ENCODE data around the gene SCN4A.

SCN4A gene

GRCh38 chr17:63954402-63955063 lies 18.2 kb downstream of the SCN4A start:
- no peak for DNase-seq

GRCh38 chr17:63950940-63951907 lies 21.5 kb downstream of the SCN4A start:
- DNase-seq, result no peak

DNA sequence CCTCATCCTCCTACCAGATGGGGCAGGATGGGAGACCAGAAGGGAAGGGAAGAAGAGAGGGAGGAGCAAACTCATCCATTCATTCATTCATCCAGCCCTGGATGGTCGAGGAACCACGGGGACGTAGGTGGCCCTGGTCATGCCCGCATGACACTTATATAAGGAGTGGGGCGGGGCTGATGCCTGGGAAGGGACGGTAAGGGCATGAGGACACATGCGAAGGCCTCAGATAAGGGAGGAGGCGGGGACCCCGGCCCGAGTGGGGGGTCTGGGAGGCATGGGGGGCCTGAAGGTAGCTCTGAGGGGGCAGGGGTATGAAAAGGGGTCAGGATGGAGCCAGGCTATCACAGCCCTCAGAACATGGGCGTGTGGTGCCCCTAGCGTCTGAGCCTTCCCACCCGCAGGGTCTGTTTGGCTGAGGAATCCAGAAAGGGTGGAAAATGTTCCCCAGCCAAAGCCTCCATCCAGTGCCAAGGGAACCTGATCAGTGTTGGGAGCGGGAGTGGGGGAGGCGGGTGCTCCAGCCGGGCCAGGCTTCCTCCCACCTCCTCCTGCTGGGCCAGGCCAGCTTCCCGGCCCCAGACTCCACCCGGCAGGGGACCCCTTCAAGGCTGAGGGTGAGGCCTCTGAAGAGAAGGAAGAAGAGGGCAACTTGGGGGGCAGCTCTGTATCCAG lies 23.0 kb downstream of the SCN4A start:
- DNase-seq, result no peak

- no peak for DNase-seq
Measured at GRCh38 chr17:63948521-63948920, 24.2 kb downstream of the SCN4A start.

DNA sequence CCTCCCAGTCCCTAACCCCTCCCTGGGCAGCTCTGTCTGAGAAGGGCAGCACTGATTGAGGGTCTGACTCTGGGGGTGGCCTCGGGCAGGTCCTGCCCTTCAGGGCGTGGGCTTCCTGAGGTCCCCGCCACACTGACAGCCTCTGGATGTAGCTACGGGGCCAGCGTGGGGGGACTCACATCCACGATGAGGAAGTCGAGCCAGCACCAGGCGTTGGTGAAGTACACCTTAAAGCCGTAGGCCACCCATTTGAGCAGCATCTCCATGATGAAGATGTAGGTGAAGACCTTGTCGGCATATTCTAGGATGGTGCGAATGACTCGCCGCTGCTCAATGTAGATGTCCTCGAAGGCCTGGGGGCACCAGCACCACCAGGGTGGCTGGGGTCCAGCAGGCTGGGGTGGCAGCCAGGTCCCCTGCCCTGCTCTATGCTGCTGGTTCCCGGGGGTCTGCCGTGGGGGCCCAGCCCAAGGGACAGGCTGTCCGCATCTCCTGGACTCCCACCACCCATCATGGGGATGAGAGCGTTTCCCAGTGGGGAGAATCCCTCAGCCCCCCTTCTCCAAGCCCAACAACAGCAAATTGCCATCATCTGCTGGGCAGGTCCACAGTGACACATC lies 24.9 kb downstream of the SCN4A start:
- no peak for DNase-seq

GRCh38 chr17:63946440-63947363 lies 26.0 kb downstream of the SCN4A start:
- peak in 1 of 2 experiments; percentile 48 for DNase-seq

DNA sequence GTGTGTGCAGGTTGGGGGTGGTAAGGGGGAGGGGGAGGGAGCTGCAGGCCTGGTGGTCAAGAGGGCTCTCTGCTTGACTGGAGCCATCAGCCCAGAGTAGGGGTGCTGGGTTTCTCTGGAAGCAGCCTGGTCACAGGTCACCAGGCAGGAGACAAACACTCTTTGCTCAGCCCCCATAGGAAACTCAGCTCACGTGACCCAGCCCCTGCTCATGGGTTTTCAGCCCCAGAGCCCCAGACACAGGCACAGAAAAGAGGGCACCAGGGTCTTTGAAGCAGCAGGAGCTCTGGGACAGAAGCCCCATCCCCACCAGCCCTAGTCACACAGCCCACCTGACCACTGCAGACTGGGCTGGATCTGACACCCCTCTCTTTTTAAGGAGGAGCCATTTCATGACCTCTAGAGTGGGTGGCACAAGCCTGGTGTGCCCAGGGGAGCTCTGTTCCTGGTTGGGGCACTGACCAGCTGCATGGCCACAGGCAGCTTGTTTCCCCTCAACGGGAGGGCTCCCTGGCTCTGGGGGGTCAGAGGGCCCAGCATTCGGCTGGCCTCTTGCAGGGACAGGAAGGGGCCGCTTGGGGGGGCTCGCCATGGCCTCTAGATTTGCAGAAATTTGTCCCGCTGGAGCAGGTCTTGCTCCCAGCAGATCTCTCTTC lies 26.8 kb downstream of the SCN4A start:
- DNase-seq, result no peak

GRCh38 chr17:63944736-63945499 lies 27.8 kb downstream of the SCN4A start:
- no peak for DNase-seq

DNA sequence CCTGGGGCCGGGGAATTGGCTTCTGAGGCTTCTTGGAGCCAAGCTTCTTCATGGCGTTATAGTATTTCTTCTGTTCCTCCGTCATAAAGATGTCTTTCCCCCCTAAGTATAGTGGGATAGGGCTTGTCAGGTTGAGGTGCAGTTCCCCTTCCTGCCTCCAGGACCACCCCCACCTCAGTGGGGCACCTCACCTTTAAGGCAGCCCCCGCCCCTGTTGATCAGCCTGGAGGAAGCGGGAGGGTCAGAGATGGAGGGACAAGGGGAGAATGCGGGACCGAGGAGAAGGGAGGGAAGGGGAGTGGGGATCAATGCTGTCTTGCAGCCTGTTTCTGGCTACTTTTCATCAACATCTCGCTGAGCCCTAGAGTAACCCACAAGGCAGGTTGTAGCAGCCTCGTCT lies 29.0 kb downstream of the SCN4A start:
- DNase-seq, result no peak

DNA sequence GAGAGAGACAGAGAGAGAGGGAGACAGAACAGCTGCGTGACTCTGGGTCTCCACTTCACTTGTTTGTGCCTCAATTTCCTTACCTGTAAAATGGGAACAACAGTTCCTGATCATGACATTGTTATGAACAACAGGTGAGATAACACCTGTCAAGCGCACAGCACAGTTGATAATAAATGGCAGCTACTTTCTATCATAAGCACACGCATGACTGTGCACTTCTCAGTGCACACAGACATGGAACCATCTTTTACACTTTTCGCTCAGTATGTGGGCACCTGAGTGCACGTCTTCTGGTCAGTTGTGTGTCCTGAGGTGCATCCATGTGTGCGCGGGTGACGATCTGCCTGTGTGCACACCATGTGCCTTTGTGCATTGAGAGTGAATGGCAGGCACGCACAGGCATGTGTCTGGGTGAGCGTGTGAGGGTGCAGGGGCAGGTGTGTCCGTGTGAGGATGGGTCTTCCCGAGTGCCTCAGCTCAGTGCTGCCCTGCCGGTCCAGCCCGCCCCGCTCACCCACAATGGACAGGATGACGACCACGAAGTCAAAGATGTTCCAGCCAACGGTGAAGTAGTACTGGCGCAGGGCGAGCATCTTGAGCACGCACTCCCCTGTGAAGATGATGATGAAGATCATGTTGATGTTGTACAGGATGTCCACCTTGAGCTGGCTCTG lies 30.3 kb downstream of the SCN4A start:
- DNase-seq, result no peak

GRCh38 chr17:63941751-63942150 lies 31.0 kb downstream of the SCN4A start:
- DNase-seq, result no peak

DNA sequence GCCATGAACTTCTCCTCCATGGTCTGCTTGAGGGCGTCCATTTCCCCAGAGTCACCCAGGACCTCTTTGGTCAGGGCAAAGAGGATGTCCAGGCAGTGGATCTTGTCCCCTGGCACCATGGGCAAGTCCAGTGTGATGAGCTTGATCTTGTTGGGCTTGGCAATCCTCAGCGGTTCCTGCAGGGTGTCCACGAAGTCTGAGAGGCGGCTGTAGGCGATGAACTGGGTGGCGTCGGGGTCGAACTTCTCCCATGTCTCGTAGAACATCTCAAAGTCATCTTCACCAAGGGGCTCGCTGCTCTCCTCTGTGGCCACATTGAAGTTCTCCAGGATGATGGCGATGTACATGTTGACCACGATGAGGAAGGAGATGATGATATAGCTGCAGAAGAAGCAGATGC lies 31.6 kb downstream of the SCN4A start:
- no peak for DNase-seq

DNA sequence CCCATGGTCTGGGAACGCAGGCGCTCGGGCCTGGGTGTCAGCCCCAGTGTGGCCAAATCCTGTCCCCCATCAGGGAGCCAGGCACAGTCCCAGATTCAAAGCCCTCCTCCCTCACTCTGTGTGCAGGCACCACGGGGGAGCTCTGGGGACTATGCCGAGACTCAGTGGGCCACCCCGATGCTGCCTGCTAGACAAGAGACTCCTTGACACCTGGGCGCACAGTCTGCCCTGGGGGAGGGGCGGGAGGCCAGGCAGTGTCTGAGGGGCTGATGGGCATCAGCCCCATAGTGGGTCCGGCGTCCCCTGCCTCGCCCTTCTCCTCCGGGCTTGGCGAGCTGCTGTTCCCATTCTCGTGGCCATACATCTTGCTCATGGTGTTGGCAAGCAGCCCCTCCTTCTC lies 32.1 kb downstream of the SCN4A start:
- DNase-seq, result no peak

GRCh38 chr17:63939884-63940283 lies 32.8 kb downstream of the SCN4A start:
- DNase-seq, result no peak

DNA sequence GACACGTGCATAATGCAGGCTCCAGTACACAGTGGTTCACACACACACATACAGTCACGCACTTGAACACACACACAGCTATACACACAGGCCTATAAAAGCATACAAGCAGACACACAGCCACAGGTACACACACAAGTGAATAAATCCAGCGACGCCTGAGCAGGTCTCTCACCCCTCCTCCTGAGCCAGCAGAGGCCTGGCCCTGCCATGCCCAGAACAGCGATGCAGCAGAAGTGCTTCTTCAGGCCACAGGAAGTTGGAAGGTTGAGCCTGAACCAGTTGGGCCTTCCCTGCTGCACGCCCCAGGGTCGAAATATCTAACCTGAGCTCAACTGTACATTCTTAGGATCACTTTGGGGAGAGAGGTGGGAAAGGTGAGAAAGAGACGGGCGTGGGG lies 33.3 kb downstream of the SCN4A start:
- DNase-seq, result no peak

GRCh38 chr17:63937920-63938319 lies 34.8 kb downstream of the SCN4A start:
- DNase-seq, result no peak

- DNase-seq, result no peak
Measured at GRCh38 chr17:63937319-63937718, 35.4 kb downstream of the SCN4A start.

DNA sequence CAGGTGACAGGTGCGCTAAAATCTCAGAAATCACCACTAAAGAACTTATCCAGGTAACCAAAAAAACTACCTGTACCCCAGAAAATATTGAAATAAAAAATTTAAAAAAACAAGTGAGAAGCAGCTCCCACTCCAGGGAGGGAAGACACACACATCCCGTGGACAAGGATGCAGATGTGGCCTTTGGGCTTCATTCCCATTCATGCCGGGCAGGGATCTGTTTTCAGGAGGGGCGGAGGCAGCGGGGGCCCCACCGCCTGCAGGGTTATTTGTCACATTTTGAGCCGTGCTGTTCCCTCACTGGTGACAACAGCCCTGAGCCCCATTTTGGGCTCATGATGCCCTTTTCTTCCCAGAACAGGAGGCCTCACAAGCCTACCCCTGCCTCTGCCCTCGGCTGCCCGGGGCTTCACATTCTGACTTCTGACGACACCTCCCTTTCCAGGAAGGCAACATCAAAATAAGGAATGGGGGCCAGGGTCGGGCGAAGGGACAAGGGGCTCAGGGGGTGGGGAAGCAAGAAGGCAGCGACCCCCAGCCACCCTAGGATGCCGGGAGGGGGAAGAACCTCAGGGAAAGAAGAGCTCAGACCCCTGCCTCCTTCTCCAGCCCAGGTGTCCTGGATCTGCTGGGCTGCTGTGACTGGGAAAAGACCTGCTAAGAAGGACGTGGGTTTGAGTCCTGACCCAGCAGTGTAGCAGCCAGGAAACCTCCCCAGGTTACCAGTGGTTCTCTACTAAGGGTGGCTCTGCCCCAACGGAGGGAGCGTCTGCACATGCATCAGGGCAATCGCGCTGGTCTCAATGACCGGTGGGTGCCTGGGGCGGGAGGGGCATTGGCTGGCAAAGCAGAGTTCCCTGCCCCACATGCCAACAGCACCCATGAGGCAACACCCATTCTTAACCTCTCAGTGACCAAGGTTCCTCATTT lies 38.3 kb downstream of the SCN4A start:
- no peak for DNase-seq

DNA sequence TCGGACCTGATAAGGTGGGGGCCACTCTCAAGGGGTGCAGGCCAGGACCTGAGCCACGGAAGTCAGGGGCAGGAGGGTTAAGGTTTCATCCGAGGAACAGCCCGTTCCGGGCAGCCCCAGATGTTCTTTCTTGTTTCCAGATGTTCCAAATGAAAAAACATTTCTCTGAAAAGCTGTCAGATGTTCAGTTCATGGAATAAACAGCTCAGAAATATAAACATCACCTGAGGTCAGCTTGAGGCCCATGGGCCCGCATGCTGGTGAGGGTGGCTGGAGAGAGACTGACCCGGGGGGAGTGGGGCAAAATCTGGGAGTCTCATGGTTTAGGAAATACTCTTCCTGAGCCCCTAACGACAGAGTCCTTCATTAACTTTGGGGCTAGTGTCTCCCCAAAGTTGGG lies 39.1 kb downstream of the SCN4A start:
- DNase-seq, result no peak

All from NCI-H1930 (cell line).